Measurements from ENCODE around the gene TCL1A.
"Not testable (repeated sequence)": the region's sequence is repeated elsewhere in the genome, so short reads cannot be mapped to it uniquely, and the experiment has no call there.

Gene TCL1A, protein sequence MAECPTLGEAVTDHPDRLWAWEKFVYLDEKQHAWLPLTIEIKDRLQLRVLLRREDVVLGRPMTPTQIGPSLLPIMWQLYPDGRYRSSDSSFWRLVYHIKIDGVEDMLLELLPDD

DNA sequence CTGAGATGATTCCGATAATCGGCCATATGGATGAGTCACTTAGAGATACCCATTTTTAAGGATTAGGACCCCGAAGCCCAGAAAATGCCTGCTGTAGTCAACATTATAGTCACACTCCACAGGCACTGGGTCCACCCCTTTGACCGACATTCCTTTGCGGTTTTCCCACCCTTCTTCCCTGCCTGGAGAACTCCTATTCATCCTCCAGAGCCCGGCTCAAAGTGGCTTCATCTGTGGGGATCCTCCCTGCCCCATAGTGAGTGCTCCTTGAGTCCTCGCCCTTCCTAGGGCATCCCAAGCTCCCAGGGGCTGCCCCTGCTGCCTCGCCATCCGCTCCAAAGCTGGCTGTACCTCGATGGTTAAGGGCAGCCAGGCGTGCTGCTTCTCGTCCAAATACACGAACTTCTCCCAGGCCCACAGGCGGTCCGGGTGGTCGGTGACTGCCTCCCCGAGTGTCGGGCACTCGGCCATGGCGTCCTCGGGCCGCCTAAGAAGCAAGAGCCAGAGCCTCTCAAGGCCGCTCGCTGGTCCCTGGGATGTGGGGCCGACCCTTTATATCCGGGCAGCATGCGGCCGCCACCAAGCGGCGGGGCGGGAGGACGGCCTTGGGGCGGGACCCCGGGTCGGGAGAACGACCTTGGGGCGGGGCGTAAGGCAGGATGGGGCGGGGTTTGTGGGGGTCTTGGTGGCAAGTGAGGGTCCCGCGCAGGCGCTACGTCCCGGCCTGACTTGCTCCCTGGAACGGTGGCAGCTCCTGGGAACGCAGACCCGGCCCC is at the start of gene TCL1A:
TCL1A (minus strand) TSS at position 530 of the 776 bp plus-strand sequence; CDS start at position 471, 59 bp downstream.
- DNase-seq (ENCODE audit: low read depth in 2 of 2, low spot score in 1 of 2): no peak

DNA sequence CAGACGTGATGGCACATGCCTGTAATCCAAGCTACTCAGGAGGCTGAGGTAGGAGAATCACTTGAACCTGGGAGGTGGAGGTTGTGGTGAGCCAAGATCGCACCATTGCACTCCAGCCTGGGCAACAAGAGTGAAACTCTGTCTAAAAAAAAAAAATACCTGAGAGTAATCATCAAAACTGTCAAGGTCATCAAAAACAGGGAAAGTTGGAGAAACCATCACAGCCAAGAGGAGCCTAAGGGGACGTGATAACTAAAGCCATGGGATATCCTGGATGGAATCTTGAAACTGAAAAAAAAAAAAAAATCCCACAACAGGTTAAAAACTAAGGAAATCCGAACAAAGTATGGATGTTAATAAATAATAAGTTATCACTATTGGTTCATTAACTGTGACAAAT is 49.1 kb upstream of the TCL1A start:
- DNase-seq (ENCODE audit: low read depth in 2 of 2, low spot score in 1 of 2): not testable (repeated sequence)

DNA sequence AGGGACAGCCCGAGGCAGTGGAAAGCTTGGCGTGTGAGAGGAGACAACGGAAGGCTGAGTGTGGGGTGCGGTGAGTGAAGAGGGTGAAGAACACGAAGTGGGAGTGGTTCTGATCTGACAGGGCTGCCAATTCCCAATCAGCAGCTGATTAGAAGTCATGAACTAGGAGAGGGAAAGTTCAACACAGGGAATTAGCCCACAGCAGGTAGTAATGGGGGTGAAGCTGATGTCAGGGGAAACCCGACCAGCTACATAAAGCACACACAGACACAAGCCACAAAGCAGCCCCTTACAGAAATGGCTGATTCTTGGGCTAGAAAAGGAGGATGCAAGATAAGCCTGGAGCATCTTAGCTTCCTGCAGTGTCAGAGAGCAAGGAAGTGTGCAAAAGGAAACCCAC is 47.5 kb upstream of the TCL1A start:
- no peak for DNase-seq (ENCODE audit: low read depth in 2 of 2, low spot score in 1 of 2)

DNA sequence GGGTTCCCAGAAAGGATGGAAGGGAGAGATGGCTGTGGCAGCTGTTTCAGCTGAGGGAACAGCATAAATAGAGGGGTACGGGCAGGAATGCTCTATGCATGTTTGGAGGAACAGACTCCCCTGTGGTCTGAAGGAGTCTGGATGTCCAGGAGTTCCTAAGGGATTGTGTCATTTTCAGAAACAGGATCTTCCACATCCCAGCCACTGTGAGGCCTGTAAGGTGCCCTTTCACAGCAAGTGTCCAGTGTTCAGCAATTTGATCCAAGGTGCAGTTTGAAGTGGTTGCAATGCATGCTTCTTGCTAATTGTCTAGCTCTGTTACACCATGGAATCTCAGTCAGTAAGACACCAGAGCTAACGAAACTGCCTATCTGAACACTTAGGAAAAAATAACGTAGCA is 46.7 kb upstream of the TCL1A start:
- no peak for DNase-seq (ENCODE audit: low read depth in 2 of 2, low spot score in 1 of 2)

DNA sequence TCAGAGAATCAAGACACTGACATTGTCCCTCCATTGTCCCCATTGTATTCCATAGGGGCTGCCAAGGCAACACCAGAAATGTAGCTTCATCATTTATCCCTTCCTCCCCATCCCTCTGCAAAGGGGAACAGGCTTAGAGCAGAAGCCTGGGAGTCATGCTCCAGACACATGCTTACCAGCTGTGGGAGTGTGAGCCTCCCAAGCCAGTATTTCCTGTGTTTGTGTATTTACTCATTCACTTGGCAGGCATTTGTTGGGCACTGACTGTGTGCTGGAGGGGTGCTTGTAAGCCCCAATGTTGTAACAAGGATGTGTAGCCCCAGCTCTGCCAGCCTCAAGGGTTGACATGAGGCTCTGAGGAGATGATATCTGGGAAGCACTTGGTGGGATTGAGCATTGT is 46.0 kb upstream of the TCL1A start:
- DNase-seq (ENCODE audit: low read depth in 2 of 2, low spot score in 1 of 2): no peak

DNA sequence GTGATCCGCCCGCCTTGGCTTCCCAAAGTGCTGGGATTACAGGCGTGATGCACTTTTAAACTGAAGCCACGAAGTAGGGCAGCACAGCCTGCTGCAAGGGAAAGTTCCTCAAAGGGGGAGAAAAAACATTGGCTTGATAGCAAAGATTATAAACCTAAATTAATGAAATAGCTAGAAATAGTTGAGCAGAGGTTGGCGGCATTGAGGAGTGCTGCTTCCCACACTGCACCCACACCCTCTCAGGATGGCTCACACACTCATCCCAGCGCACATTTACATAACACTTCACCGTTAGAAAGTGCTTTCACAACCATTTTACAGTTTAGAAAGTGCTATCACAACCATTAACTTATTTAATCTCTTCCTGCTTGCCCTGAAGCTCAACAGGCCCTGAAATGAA is 44.4 kb upstream of the TCL1A start:
- no peak for DNase-seq (ENCODE audit: low read depth in 2 of 2, low spot score in 1 of 2)

DNA sequence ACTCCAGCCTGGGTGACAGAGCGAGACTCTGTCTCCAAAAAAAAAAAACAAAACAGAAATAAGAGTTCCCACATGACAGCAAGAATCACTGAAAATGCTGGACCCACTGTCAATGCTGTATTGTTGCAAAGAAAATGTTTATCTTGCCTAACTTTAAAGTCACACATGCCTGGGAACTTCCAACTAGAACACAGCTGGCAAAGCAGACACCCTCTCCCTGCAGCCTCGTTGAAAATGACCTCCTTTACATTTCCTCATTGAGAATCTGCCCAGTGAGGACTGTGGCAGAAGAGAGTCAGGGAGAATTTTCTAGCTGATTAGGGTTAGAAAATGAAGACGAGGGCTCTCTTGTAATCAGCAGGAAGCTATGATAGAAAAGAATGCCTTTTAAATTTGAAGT is 42.8 kb upstream of the TCL1A start:
- no peak for DNase-seq (ENCODE audit: low read depth in 2 of 2, low spot score in 1 of 2)

DNA sequence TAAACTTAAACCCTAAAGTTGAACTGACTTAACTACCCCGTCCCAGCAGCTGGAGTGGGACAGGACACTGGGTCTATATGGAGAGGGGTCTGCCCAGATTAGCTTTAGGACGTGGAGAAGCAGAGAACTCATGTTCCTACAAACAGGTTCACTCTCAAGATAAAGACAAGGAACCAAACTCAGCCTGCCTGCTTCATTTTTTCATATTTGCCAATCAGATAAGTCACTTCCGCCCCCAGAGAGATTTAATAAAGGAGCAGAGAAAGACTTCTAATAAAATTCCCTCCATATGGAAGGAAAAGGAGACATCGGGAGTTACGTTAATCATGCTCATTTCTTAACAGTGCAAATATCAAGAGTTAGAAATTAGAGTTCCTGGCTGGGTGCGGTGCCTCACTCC is 42.2 kb upstream of the TCL1A start:
- DNase-seq (ENCODE audit: low read depth in 2 of 2, low spot score in 1 of 2): no peak

DNA sequence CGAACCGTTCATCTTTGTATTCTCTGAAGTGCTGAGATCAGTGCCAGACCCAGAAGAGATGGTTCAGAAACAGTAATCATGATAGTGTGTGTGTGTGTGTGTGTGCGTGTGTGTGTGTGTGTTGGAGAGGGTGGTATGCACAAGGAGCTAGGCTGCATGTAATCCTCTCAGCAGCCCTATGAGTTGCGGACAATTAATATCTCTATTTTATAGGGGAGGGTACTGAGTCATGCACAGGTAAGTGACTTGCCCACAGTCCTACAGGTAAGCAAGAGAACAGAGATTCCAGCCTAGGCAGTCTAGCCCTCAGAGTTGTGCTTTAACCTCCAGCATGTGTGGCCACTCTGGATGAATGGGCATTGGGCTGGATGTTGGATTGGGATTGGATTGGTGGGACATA is 27.9 kb upstream of the TCL1A start:
- DNase-seq (ENCODE audit: low read depth in 2 of 2, low spot score in 1 of 2): no peak

DNA sequence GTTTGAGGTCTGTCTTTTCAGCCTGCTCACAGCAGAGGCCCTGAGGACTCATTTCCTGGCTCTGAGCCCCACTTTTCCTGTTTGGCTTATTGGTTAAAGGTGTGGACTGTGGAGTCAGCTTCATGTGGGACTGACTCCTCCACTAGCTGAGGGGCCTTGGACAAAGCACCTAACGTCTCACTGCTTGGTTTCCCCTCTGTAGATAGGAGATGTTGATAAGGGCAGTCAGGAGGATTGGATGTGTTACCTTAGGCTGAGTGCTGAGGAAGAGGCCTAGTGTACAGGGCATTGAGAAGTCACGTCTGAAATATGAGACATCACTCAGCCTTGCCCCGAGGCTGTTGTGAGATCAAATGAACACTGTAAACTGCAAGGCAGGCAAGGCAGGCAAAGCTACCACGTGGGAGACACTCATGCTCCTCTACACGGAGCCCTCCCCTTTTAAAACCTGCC is 27.1 kb upstream of the TCL1A start:
- DNase-seq (ENCODE audit: low read depth in 2 of 2, low spot score in 1 of 2): no peak

DNA sequence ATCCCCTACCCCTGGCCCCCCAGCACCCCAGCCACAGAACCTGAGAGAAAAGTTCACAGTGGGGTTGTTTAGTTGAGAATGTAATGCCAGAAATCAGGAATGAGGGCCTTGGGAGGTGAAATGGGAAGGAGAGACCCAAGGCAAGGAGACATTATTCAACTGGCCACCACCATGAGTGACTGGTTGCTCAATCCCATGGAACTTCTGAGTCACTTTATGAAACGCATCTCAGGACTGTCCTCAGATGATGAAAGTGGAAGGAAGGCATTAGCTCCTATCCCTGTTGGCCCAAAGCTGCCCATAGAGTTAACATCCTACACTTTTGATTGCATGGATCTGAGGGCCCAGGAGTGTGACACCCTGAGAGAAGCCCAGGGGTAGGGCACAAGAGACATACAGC is 25.4 kb upstream of the TCL1A start:
- DNase-seq (ENCODE audit: low read depth in 2 of 2, low spot score in 1 of 2): no peak

DNA sequence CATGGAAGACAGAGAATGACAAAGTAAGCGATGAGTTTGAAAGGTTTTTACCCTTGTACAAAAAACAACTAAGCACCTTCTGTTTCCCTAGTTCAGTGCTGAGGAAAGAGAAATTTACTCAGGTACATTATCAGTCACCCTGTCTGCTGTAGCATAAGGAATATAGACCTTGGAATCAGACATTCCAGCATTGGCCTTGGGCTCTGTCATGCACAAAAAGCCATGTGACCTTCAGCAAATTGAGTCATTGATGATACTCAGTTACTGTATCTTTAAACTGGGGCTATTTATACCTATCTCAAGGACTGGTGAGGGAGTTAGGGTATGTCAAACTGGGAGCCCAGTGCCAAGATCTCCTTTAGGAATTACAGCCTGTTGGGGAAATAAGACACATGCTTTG is 19.3 kb upstream of the TCL1A start:
- DNase-seq (ENCODE audit: low read depth in 2 of 2, low spot score in 1 of 2): no peak

DNA sequence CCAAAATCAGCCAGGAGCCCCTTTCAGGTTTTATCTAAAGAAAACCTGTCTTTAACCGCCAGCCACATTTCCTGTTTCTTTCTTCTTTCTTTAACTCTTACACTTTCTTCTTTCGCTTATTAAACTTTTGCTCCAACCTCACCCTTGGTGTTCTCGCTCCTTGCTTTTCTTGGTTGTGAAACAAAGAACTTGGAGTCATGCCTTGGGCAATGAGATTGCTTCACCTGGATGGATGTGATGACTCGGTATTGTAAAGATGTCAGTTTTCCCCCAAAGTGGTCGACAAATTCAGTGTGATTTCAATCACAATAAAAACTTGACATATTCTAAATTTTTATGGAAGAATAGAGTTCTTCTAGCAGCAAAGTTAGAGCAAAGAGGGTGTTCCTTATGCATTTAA is 16.2 kb upstream of the TCL1A start:
- no peak for DNase-seq (ENCODE audit: low read depth in 2 of 2, low spot score in 1 of 2)

DNA sequence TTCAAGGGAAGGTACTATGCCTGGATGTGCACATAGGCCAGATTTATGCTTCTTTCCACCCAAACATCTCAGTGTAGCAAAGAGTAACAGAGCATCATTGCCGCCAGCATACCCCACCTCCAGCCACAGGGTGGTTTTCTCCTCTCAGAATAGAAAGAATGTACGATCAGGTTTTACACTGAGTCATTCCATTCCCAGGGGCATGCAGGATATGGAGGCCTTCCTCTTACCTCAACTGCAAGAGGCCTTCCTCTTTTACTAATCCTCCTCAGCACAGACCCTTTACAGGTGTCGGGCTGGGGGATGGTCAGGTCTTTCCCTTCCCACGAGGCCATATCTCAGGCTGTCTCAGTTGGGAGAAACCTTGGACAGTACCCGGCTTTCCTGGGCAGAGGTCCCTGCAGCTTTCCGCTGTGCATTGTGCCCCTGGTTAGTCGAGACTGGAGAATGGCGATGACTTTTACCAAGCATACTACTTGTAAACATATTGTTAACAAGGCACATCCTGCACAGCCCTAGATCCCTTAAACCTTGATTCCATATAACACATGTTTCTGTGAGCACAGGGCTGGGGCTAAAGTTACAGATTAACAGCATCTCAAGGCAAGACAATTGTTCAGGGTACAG is 15.6 kb upstream of the TCL1A start:
- DNase-seq (ENCODE audit: low read depth in 2 of 2, low spot score in 1 of 2): not testable (repeated sequence)

DNA sequence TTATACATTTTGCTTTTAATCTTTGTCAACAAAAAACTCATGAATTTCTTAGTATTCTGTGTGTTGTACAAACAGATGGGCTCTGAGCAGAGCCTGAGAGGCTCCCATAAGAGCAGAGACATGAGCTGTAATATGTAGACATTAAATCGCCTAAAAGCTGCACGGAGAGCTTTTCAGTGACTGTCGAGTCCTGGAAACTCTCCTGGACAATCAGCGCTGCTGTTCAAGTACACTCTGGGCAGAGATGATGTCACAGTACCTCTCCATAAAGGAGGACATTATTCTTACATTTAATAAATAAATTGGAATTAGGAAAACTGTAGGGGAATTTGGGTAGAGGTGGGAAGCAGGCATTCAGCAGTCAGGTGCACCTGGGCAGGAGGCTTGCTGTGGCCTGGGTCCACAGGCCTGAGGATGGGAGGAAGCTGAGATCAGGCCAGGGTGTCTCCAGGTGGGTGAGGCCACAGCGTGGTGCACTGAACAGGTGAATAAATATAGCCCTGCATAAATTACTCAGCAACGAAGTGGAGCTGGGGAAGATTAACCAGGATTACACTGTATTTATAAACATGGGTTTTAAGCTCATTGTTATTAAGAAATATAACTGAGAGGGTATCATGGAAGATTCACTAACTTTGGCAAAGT is 13.3 kb upstream of the TCL1A start:
- DNase-seq (ENCODE audit: low read depth in 2 of 2, low spot score in 1 of 2): no peak

DNA sequence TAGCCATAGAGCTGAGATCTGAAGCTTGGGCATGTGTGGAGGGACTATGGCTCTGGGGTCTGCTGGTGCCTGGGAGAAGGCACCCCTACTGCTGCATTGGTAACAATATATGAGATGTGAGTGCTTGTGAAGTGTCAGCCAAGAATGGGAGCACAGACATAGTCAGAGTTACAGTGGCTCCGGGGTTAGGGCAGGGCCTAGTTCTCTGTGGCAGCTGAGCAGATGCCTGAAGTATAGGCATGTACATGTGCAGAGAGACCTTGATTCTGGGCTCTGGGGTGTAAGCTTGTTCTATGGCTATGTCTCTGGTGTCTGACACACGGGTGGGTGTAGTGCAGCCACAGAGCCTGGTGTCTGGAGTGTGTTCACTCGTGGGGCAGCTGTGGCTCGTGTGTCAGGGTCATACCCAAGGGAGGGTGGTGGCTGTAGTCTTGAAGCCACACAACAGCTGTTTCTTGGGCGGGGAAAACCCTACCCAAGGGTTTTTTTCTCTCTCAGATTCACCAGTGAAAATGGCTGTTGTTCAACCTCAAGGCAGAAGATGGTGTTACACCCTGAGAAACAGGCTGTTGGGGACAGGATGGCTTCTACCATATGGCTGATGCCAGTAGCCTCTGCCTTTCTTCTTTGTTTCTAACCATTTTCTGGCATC is 11.9 kb upstream of the TCL1A start:
- no peak for DNase-seq (ENCODE audit: low read depth in 2 of 2, low spot score in 1 of 2)

DNA sequence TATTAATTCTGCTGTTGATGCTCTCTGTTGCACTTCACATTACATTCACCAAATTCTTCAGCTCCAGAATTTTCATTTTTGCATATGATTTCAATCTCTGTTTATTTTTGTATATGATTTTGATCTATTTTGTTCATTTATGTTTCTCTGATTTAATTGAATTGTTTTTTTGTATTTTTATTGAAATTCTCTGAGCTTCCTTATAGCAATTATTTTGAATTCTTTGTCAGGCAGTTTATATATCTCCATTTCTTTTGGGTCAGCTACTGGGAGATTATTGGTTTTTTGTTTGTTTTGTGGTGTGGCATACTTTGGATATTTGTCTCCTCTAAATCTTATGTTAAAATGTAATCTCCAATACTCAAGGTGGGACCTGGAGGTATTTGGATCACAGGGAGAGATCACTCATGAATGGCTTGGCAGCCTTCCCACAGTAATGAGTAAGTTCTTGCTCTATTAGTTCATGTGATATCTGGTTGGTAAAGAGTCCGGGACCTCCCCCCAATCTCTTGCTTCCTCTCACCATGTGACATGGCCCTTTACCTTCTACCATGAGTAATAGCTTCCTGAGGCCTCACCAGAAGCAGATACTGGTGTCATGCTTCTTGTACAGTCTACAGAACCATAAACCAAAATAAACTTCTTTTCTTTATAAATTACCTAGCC is 8.7 kb upstream of the TCL1A start:
- no peak for DNase-seq (ENCODE audit: low read depth in 2 of 2, low spot score in 1 of 2)

DNA sequence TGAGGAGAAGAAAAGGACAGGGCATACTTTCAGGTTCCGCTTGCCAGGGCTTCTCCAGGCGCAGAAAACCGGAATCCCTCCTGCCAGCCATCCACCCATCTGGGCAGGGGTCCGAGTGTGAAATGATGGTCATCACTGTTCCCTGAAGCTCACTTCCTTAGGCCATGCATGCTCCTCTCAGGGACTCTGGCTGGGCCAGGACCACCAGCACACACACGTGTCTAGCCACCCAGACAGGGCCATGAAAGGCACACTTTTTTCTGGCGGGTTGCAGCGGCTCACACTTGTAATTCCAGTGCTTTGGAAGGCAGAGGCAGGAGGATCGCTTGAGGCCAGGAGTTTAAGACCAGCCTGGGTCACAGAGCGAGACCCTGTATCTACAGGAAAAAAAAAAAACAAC is 1.5 kb downstream of the TCL1A start:
- DNase-seq (ENCODE audit: low read depth in 2 of 2, low spot score in 1 of 2): no peak

DNA sequence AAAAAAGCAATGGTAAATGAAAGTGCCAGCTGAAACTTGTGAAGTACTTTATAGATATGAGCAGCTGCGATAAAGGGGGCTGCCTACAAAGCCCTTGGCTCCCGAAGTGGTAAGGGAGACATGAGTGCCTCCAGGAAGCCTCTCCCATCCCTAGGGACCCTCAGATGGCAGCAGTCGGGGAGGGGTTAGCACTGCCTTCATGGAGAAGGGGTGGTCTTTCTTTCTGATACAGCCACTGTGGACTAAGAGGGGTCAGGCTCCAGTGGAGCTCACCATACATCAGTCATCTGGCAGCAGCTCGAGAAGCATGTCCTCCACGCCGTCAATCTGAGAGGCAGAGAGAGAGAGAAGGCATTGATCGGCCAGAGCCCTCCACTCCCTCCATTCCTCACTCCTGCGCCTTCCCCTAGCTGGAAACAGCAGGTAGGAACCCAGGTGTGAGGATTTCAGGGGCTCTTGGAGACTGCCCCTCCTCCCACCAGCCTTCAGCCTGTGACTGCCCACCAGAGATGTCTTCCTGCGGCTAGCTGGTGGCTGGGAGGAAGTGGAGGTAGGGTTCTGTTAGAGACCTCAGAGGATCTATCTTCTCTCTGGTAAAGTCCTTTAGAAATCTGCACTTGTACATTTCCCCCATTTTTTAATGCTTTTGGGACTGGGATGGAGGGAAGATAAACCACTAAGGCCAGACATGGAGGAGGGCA is 2.3 kb downstream of the TCL1A start:
- no peak for DNase-seq (ENCODE audit: low read depth in 2 of 2, low spot score in 1 of 2)

DNA sequence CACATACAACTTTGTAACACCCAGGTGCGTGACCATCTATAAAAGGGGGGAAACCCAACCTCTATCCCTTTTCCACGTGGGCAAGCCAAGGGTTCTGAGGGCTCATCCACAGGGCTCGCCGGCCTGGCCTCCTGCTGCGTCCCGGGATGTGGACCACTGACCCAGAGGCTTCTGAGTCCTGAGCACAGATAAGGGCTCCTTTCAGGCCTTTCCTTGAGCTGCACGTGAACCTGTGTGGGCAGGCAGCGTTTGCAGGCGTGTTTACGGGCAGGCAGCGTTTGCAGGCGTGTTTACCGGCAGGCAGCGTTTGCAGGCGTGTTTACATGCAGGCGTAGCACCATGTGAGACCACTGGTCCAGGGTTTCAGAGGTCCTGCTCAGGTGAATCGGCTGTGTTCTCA is 3.8 kb downstream of the TCL1A start:
- no peak for DNase-seq (ENCODE audit: low read depth in 2 of 2, low spot score in 1 of 2)

Measured in stimulated activated CD8-positive, alpha-beta memory T cell treated with anti-CD3 and anti-CD28 coated beads, Interleukin-4, amount 100 ng/mL, for 4 hours (primary cell).